D341Med (cell line): ENCODE measurements around the gene NIPBL.
"Not testable (repeated sequence)": the region's sequence is repeated elsewhere in the genome, so short reads cannot be mapped to it uniquely, and the experiment has no call there.

Experiments used
- DNase-seq: peaks from one replicate; pipeline ENCODE4 v3.0.0; 2012; ENCODE audit warnings: low spot score

Gene NIPBL

DNA sequence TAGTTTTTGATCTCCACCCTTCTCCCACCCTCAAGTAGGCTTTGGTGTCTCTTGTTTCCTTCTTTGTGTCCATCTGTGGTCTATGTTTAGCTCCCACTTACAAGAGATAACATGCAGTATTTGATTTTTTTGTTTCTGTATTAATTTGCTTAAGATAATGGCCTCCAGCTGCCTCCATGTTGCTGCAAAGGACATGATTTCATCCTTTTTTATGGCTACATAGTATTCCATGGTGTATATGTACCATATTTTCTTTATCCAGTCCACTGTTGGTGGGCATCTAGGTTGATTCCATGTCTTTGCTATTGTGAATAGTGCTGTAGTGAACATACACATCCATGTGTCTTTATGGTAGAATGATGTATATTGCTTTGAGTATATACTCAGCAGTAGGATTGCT is 24.5 kb downstream of the NIPBL start:
- not testable (repeated sequence) for DNase-seq

DNA sequence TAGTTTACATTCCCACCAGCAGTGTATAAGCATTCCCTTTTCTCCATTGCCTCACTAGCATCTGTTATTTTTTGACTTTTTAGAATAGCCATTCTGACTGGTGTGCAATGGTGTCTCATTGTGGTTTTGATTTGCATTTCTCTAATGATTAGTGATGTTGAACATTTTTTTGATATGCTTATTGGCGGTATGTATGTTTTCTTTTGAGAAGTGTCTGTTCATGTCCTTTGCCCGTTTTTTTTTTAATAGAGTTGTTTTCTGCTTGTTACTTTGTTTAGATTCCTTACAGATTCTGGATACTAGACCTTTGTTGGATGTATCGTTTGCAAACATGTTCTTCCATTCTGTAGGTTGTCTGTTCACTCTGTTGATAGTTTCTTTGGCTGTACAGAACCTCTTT is 25.3 kb downstream of the NIPBL start:
- no peak for DNase-seq

GRCh38 chr5:36902353-36902752 is 25.8 kb downstream of the NIPBL start:
- DNase-seq: no peak

- DNase-seq: no peak
Observed at GRCh38 chr5:36904677-36905076, 28.1 kb downstream of the NIPBL start.

GRCh38 chr5:36908544-36909260 is 32.1 kb downstream of the NIPBL start:
- no peak for DNase-seq

- DNase-seq: no peak
Observed at GRCh38 chr5:36915653-36916052, 39.1 kb downstream of the NIPBL start.

GRCh38 chr5:36916614-36917013 is 40.0 kb downstream of the NIPBL start:
- not testable (repeated sequence) for DNase-seq

DNA sequence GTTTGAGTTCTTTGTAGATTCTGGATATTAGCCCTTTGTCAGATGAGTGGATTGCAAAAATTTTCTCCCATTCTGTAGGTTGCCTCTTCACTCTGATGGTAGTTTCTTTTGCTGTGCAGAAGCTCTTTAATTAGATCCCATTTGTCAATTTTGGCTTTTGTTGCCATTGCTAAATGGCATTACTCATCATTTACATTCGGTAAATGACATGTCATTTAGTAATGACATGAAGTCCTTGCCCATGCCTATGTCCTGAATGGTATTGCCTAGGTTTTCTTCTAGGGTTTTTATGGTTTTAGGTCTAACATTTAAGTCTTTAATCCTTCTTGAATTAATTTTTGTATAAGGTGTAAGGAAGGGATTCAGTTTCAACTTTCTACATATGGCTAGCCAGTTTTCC is 40.8 kb downstream of the NIPBL start:
- not testable (repeated sequence) for DNase-seq

DNA sequence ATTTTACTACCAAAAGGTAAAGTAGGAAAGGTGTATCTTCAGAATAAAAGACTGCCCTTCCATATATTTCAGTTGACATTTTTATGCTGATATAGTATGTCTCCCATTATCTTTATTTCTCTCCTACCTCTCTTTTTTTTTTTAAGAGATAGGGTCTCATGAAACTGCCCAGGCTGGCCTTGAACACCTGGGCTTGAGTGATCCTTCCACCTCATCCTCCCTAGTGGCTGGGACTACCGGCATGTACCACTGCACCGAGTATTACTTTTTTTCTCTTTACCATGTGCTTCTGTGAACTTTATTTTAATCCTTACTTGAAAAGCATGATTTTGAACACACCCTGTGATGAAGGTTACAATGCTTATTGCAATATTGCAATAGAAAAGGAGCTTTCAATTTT is 42.7 kb downstream of the NIPBL start:
- DNase-seq: no peak

GRCh38 chr5:36919650-36920049 is 43.1 kb downstream of the NIPBL start:
- DNase-seq: no peak

- DNase-seq: no peak
Observed at GRCh38 chr5:36928947-36929346, 52.4 kb downstream of the NIPBL start.

GRCh38 chr5:36929438-36929837 is 52.9 kb downstream of the NIPBL start:
- DNase-seq: no peak

DNA sequence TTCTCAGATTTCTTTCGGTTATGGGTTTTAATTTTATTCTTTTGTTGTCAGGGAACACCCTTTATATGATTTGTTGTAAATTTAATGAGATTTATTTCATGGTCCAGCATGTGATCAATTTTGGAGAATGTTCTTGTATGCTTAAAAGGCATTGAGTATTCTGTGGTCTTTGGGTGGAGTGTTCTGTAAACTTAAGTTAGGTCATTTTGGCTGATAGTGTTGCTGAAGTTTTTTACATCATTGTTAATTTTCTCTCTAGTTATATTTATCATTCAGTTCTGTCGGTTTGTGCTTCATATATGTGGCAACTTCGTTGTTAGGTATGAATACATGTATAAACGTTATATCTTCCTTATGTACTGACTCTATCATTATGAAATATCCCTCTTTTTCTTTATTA is 55.5 kb downstream of the NIPBL start:
- DNase-seq: no peak

DNA sequence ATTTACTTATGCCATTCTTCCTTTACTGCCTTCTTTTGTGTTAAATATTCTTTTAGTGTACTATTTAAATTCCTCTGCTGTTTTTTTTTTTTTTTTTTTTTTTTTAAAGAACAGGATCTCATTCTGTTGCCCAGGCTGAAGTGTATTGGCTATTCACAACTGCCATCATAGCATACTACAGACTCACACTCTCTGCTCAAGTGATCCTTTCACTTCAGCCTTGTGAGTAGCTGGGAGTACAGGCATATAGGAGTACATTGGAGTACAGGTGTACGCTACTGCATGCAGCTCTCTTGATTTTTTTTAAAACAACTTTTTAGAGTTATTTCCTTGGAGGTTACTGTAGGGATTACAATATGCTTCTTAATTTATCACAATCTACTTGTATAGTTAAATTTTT is 56.1 kb downstream of the NIPBL start:
- no peak for DNase-seq

DNA sequence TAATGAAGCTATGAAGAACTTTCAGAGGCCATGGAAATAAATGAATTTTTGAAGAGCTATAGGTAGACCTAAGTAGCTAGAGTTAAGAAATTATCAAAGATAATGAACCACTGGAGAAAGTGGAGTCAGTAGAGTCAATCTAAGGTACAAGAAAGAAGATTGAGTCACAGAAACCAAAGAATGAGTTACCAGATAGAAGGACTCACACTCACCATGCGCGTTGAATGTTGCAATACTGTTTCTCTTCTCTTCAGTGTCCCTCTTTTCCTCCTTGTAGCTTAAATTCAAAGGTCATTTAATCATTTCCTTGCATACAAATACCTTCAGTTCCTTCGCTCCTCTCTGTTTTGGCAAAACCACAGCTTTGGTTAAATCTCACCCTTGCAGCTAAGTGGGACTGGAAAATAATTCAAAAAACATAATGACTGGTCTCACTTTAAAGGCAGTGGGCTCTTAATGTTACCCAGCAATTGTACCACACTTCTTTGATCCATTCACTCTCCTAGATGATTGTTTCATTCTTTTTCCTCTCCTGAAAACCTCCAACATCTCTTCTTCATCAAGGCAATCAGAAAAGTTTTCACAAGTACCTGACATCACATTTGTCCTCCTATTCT is 58.3 kb downstream of the NIPBL start:
- no peak for DNase-seq

GRCh38 chr5:36935805-36936204 is 59.2 kb downstream of the NIPBL start:
- DNase-seq: no peak

DNA sequence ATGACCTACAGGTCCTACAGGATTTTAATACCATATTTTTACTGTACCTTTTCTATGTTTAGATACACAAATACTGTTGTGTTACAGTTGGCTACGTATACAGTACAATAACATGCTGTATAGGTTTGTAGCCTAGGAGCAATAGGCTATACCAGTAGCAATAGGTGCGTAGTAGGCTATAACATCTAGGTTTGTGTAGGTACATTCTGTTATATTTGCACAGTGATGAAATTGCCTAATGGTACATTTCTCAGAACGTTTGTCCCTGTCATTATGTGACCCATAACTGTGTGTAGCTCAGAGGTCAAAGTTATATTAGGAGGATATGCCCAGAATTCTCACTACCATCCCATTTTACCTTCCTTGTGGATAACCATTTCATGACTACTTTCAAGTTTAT is 59.7 kb downstream of the NIPBL start:
- DNase-seq: no peak

DNA sequence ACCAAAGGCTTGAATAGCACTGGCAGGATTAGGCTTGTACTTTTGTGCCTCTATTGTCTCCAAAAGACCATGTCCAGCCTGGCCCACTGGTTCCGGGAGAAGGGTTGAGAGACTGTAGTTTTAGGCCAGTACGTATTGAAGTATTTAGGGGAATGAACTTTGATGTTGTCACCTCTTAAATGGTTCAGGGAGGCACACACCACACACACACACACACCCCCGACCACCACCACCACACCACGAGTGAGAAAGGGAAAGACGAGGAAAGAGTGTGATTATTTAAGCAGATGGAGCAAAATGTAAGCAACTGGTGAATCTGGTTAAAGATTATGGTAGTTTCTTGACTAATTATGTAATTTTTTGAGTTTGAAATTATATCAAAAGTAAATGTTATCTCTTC is 61.6 kb downstream of the NIPBL start:
- DNase-seq: no peak

DNA sequence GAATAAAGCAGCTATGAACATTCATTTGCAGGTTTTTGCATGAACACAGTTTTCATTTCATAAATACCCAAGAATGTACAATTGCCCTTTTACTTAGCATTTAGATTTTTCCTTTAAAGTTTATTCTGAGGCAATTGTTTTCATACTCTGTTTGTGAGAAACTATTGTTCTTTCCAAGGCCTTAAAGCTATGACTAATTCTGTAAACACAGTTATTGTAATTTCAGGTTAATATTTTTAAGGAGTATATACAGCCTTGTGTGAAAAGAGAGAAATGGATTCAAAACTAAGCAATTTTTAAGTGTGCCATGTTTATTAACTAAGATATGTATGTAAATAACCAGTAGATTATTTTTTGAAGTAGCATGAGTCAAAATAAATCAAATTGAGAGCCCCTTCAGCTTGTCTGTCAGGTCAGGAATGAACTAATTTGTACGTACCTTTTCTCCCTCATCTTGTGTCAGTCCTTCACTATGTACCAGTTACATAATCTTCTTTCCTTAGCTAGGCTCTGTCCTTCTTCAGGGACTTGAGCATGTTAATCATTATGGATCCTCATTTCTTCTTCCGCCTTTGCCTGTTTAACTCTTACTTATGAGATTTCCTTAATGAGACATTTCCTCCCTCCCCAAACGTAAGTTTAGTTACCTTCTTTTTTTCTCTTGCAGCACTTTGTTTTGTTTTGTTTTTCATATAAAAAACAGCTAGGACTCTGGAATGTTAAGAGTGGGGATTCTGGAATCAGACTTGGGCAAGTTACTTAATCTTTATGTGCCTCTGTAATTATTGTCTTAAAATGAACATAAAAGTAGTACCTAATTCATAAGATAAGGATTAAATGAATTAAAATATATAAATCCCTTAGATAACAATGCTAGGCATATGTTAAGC is 63.6 kb downstream of the NIPBL start:
- DNase-seq: no peak

DNA sequence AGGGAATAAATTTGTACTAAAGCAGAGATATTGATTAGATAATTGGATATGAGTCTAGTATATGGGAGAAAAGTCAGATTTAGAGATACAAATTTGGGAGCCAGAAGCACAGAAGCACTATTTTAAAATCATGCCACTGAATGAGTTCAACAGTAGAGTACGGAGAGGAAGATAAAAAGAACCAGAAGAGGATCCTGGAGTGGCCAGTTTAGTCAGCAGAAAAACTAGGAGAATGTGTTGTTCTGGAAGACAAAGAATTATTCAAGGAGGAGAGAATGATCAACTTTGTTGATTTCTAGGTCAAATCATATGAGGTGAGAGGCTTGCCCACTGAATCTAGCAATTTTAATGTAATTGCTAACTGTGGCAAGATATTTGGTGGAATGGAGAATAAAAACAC is 67.0 kb downstream of the NIPBL start:
- no peak for DNase-seq

- no peak for DNase-seq
Observed at GRCh38 chr5:36944024-36944423, 67.5 kb downstream of the NIPBL start.

DNA sequence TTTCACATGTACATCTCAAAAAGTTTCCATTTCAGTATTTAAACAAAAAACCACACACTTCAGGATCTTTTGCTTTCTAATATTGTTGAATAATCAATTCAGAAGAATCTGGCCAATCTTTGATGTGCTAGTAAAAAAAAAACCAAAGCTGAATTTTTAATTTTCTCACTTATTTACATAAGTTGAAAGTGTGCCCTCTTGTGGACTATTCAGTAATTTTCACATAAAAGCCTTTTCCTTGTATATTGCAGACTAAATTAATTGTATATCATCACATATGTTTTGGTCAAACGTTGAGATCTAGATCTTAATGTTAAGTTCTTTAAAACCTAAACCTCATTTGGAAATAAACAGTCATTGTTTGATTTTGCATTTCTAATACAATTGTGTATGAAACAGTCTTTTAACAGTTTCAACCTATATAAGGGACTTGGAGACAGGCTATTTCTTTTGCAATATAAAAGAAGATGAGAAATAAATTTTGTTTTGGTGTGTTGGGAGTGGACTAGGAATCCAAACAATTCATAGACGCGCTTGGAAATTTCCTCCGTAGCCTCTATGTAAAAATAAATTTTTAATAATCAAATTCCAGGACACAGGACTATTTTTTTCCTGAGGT is 68.1 kb downstream of the NIPBL start:
- DNase-seq: no peak

- no peak for DNase-seq
Observed at GRCh38 chr5:36945687-36946086, 69.1 kb downstream of the NIPBL start.
